ENCODE measurements around the gene DECR2.

DECR2 gene

DNA sequence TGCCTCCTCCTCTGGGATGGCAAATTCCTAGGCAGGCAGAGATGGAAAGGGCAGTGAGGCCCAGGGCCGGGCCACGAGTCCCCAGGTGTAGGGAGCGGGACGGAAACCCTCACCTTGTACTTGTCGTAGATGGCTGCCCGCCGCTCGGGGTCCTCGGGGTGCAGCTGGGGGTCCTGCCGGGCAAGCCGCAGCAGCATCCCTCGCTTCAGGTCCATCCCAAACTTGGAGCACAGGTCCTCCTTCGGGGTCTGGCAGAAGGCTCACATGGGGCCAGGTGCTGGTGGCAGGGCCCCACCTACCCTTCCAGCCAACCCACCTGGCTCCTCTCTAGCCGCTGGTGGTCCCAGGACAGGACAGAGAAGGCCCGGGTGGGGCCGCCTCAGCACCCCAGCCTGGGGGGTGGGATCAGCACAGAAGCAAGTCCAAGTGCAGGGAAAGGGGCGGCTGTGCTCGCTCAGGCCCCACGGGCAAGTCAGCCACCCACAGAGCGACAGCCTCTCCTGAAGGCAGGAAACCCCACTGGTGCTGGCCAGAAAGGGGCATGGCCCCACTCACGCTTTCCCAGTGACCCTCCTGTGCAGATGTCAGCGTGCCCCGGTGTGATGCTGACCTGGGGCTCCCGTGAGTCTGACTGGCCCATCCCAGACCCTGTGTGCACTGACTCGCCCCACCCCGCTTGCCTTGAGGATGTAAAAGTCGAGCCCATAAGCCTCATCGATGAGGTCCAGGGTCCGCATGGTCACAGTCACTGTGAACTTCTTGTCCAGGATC lies 33.1 kb upstream of the DECR2 start:
- DNase-seq (ENCODE audit: low read depth): no peak
- TF ChIP-seq, protein P1, sequence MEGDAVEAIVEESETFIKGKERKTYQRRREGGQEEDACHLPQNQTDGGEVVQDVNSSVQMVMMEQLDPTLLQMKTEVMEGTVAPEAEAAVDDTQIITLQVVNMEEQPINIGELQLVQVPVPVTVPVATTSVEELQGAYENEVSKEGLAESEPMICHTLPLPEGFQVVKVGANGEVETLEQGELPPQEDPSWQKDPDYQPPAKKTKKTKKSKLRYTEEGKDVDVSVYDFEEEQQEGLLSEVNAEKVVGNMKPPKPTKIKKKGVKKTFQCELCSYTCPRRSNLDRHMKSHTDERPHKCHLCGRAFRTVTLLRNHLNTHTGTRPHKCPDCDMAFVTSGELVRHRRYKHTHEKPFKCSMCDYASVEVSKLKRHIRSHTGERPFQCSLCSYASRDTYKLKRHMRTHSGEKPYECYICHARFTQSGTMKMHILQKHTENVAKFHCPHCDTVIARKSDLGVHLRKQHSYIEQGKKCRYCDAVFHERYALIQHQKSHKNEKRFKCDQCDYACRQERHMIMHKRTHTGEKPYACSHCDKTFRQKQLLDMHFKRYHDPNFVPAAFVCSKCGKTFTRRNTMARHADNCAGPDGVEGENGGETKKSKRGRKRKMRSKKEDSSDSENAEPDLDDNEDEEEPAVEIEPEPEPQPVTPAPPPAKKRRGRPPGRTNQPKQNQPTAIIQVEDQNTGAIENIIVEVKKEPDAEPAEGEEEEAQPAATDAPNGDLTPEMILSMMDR (IDR thresholded peaks at IDR 0.05; ENCODE audit: control insufficient read depth, insufficient read depth, low read depth, low read length, missing control alignments): no peak
- no peak overlapping the region for H3K4me3 ChIP-seq (ENCODE audit: control insufficient read depth, low read depth, low read length)

- no peak for DNase-seq (ENCODE audit: low read depth)
- TF ChIP-seq, protein P1 (IDR thresholded peaks at IDR 0.05; ENCODE audit: control insufficient read depth, insufficient read depth, low read depth, low read length, missing control alignments): no peak
- H3K4me3 ChIP-seq (ENCODE audit: control insufficient read depth, low read depth, low read length): peak overlapping the region; percentile 50
These were observed 32.3 kb upstream of the DECR2 start for GRCh38 chr16:369275-369865.

DNA sequence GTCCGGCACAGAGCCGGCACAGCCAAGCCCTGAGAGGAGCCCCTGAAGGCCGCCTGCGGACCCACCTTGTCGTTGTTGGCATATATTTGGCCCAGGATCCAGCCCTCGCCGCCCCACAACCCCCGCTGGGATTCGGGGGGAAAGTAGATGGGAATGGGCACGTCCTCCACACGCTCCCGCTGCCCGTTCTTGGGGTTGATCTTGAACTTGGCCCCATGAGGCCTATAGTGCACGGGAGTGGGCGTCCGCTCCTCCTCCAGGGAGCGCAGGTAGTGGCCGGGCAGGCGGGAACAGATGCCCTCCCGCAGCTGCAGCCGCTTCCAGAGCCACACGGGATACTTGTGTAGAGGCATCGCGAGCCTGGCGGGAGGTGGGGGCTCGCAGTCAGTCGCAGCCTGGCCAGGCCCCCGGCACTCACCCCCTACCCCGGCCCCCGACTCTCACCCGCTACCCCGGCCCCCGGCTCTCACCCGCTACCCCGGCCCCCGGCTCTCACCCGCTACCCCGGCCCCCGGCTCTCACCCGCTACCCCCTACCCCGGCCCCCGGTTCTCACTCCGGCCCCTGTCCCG lies 31.7 kb upstream of the DECR2 start:
- H3K4me3 ChIP-seq (ENCODE audit: control insufficient read depth, low read depth, low read length): peak overlapping the region; percentile 50
- no peak for DNase-seq (ENCODE audit: low read depth)
- TF ChIP-seq, protein P1 (IDR thresholded peaks at IDR 0.05; ENCODE audit: control insufficient read depth, insufficient read depth, low read depth, low read length, missing control alignments): no peak

GRCh38 chr16:370443-370842 lies 31.2 kb upstream of the DECR2 start, which contains the start of gene MRPL28:
Gene MRPL28, minus strand, starts transcription at chr16:370538. Its CDS starts 320 bp downstream, at chr16:370218.
- TF ChIP-seq, protein P1 (IDR thresholded peaks at IDR 0.05; ENCODE audit: control insufficient read depth, insufficient read depth, low read depth, low read length, missing control alignments): no peak
- DNase-seq (ENCODE audit: low read depth): peak; percentile 84
- peak within 1 kb of the TSS; percentile 50 for H3K4me3 ChIP-seq (ENCODE audit: control insufficient read depth, low read depth, low read length)

DNA sequence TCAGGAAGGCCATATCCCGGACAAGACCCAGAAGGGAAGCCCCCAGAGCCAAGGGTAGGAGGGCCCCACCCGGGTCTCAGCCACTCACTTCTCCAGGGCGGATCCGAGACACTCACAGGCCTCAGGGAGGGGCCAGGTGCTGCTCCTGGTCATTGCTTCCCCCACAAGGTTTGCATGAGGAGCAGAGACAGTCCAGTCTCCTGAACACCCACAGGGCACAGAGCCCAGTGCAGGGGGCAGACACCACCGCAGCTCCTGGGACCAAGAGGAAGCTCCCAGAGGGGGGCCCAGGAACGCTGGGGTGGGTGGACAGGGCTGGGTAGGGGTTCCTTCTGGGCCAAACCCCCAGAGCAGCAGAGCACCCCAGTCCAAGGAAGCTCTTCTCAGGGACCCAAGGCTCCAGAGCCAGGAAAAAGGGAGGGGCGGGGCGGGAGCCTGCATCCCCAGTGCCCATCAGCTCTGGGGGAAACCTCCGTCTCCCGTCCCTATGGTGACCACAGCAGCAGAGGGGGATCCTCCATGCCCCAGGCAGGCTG lies 30.6 kb upstream of the DECR2 start:
- H3K4me3 ChIP-seq (ENCODE audit: control insufficient read depth, low read depth, low read length): no peak overlapping the region
- TF ChIP-seq, protein P1 (IDR thresholded peaks at IDR 0.05; ENCODE audit: control insufficient read depth, insufficient read depth, low read depth, low read length, missing control alignments): no peak
- DNase-seq (ENCODE audit: low read depth): no peak

DNA sequence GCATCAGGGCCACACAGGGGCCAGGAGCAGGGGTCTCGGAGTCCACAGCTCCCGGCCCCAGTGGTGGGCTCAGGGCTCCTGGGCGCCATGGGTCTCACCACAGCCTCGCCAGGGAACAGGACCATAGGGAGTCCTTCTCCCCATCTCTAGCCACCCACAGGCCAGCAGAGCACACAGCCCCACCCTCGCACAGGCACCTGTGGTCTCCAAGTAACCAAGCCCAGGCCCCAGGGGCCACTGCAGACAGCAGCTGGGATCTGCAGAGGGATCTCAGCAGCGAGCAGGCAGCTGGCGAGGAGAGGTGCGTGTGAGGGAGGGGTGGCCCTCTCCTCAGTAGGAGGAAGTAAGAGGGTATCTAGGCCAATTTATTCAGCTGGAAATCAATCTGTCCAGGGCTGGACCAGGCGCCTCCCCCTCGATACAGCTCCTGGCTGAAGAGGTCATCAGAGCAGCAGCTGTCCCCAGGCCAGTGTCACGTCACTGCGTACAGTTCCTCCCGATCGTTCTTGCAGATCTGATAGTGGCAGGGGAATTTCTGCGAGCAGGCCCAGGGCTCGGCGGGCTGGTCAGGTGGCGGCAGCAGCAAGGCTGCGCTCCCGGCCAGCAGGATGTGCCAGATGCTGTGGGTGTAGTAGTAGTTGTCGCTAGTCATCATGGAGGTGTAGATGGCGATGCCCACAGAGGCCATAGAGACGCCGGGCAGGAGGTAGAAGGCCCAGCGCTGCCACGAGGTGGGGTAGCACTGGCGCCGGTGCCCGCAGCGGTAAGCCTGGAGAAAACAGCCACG lies 30.0 kb upstream of the DECR2 start:
- DNase-seq (ENCODE audit: low read depth): no peak
- no peak overlapping the region for H3K4me3 ChIP-seq (ENCODE audit: control insufficient read depth, low read depth, low read length)
- TF ChIP-seq, protein P1 (IDR thresholded peaks at IDR 0.05; ENCODE audit: control insufficient read depth, insufficient read depth, low read depth, low read length, missing control alignments): no peak
